ENCODE results near the gene AGO1.
A peak's percentile ranks its signal among the peaks of the same experiment; 100 is the strongest.
"Not testable (repeated sequence)": the region's sequence is repeated elsewhere in the genome, so short reads cannot be mapped to it uniquely, and the experiment has no call there.

The AGO1 gene

GRCh38 chr1:35882945-35883634 lies at the start of gene AGO1:
TSS of gene AGO1 (plus strand) at chr1:35883209. CDS start at chr1:35883422, 213 bp downstream.
- peak; percentile 95 for DNase-seq

- DNase-seq = no peak
Measured at GRCh38 chr1:35833395-35833794, 49.6 kb upstream of the AGO1 start.

- no peak for DNase-seq
Measured at GRCh38 chr1:35834218-35834617, 48.8 kb upstream of the AGO1 start.

GRCh38 chr1:35835398-35835797 lies 47.6 kb upstream of the AGO1 start:
- no peak for DNase-seq

- DNase-seq = no peak
Measured at GRCh38 chr1:35836734-35837133, 46.3 kb upstream of the AGO1 start.

GRCh38 chr1:35838693-35839245 lies 44.2 kb upstream of the AGO1 start:
- no peak for DNase-seq

- DNase-seq = no peak
Measured at GRCh38 chr1:35844826-35845225, 38.2 kb upstream of the AGO1 start.

- no peak for DNase-seq
Measured at GRCh38 chr1:35845766-35846165, 37.2 kb upstream of the AGO1 start.

- no peak for DNase-seq
Measured at GRCh38 chr1:35847935-35848565, 35.0 kb upstream of the AGO1 start.

GRCh38 chr1:35850051-35850450 lies 33.0 kb upstream of the AGO1 start:
- no peak for DNase-seq

- DNase-seq = no peak
Measured at GRCh38 chr1:35850716-35851115, 32.3 kb upstream of the AGO1 start.

GRCh38 chr1:35851132-35851869 lies 31.7 kb upstream of the AGO1 start:
- DNase-seq = peak; percentile 50

GRCh38 chr1:35852241-35852640 lies 30.8 kb upstream of the AGO1 start:
- DNase-seq = no peak

- DNase-seq = no peak
Measured at GRCh38 chr1:35854989-35855700, 27.9 kb upstream of the AGO1 start.

GRCh38 chr1:35856964-35857363 lies 26.0 kb upstream of the AGO1 start:
- no peak for DNase-seq

GRCh38 chr1:35857830-35858229 lies 25.2 kb upstream of the AGO1 start:
- DNase-seq = no peak

- DNase-seq = no peak
Measured at GRCh38 chr1:35860696-35861095, 22.3 kb upstream of the AGO1 start.

- no peak for DNase-seq
Measured at GRCh38 chr1:35863136-35863535, 19.9 kb upstream of the AGO1 start.

- no peak for DNase-seq
Measured at GRCh38 chr1:35863881-35864625, 19.0 kb upstream of the AGO1 start.

GRCh38 chr1:35864813-35865212 lies 18.2 kb upstream of the AGO1 start:
- no peak for DNase-seq

- no peak for DNase-seq
Measured at GRCh38 chr1:35866991-35867390, 16.0 kb upstream of the AGO1 start.

- DNase-seq = not testable (repeated sequence)
Measured at GRCh38 chr1:35869245-35869950, 13.6 kb upstream of the AGO1 start.
